ENCODE data around the gene ETV3. TPM values are rescaled to one million over a fixed set of nuclear protein-coding genes. Genes with fewer than 3 reads are reported as not detected.

The ETV3 gene
- total and polyA plus RNA-seq, 2 of the 4 experiments (the other 2 are of a cell fraction), result 6.4 to 14.7 TPM

GRCh38 chr1:157073944-157074685, 64.1 kb downstream of the ETV3 start:
- ChIA-PET CTCF (interaction anchor here (0.5 to 1.6 kb wide), 8 partner anchors 11 to 181 kb away, joined by 3 to 7 read pairs (median 4); no protein-coding TSS in a partner anchor), POLR2A (ENCODE audit: unreplicated experiment) (no interaction called here)
- no peak overlapping the region; the same call in 1 of the 2 replicates for H3K18ac ChIP-seq (ENCODE audit: low read depth, low read length)
- no peak overlapping the region for H3K14ac ChIP-seq (replicated peaks; ENCODE audit: low read depth, low read length)
- H2AK9ac ChIP-seq (replicated peaks; ENCODE audit: low read depth, low read length, poor library complexity), result no peak overlapping the region
- TF ChIP-seq POLR2A (IDR thresholded peaks at IDR 0.05; ENCODE audit: low read depth, low read length) (no peak), ELK1 (IDR thresholded peaks at IDR 0.05; ENCODE audit: borderline replicate concordance, low read depth, low read length) (no peak), RAD21 (IDR thresholded peaks at IDR 0.05; ENCODE audit: low read length) (peak; percentile 59), NFE2L2 (IDR thresholded peaks at IDR 0.05; ENCODE audit: low read depth, low read length) (no peak), SMC3 (IDR thresholded peaks at IDR 0.05; ENCODE audit: low read depth, low read length) (peak; percentile 32), MXI1 (IDR thresholded peaks at IDR 0.05; ENCODE audit: borderline replicate concordance, low read depth, low read length) (no peak), CEBPB (IDR thresholded peaks at IDR 0.05; ENCODE audit: low read depth, low read length) (no peak), BHLHE40 (IDR thresholded peaks at IDR 0.05; ENCODE audit: low read depth, low read length) (no peak), RFX5 (IDR thresholded peaks at IDR 0.05; ENCODE audit: low read depth, low read length) (no peak), MAZ (IDR thresholded peaks at IDR 0.05; ENCODE audit: borderline replicate concordance, low read depth, low read length) (no peak)
- TF ChIP-seq, protein P1, sequence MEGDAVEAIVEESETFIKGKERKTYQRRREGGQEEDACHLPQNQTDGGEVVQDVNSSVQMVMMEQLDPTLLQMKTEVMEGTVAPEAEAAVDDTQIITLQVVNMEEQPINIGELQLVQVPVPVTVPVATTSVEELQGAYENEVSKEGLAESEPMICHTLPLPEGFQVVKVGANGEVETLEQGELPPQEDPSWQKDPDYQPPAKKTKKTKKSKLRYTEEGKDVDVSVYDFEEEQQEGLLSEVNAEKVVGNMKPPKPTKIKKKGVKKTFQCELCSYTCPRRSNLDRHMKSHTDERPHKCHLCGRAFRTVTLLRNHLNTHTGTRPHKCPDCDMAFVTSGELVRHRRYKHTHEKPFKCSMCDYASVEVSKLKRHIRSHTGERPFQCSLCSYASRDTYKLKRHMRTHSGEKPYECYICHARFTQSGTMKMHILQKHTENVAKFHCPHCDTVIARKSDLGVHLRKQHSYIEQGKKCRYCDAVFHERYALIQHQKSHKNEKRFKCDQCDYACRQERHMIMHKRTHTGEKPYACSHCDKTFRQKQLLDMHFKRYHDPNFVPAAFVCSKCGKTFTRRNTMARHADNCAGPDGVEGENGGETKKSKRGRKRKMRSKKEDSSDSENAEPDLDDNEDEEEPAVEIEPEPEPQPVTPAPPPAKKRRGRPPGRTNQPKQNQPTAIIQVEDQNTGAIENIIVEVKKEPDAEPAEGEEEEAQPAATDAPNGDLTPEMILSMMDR (conservative IDR thresholded peaks at IDR 0.05; ENCODE audit: low read depth, low read length), result peak; percentile 59
- H4K5ac ChIP-seq (ENCODE audit: low read depth, low read length), result no peak overlapping the region
- no peak overlapping the region for H3K9ac ChIP-seq (ENCODE audit: low read depth, low read length)
- dilution Hi-C loops (cut with HindIII; ENCODE audit: low sequenced_read_pairs, unreplicated experiment) (no loop called here), in situ Hi-C loops (cut with MboI; ENCODE audit: low sequenced_read_pairs) (no loop called here), intact Hi-C loops (cut with micrococcal nuclease) (loop anchor here (1.0 to 5.0 kb wide), 3 partner anchors 82 to 115 kb away; no protein-coding TSS in a partner anchor)
- peak overlapping the region; percentile 3; the same call in 1 of the 2 replicates for H3K4me2 ChIP-seq (ENCODE audit: low read depth, low read length)
- H2BK120ac ChIP-seq (ENCODE audit: low read depth, low read length), result no peak overlapping the region
- no peak overlapping the region for H3K4me3 ChIP-seq (ENCODE audit: insufficient read depth, low read depth, low read length)
- H2BK15ac ChIP-seq (ENCODE audit: low read depth, low read length), result no peak overlapping the region
- WGBS, 2 experiments (ENCODE audit: extremely low coverage in 2 of 2, insufficient read length in 1 of 2), result 15% methylated on average over 20 of the region's 35 CpGs; no CpG with 5 or more reads in 1 of the 2 experiments
- peak; percentile 92 for ATAC-seq (ENCODE audit: low read depth)
- no peaks in the 10 kb centered on the region for H3K36me3 ChIP-seq (ENCODE audit: control insufficient read depth, insufficient read depth, low read length)
- H4K91ac ChIP-seq (ENCODE audit: insufficient read depth, low read depth, low read length), result no peak overlapping the region
- H2AK5ac ChIP-seq (ENCODE audit: low read depth, low read length), result no peak overlapping the region
- no peak overlapping the region for H4K8ac ChIP-seq (ENCODE audit: low read depth in 2 of 2, low read length in 2 of 2)
- no peaks in the 10 kb centered on the region for H3K9me3 ChIP-seq (ENCODE audit: control insufficient read depth, insufficient read depth, low read length)
- no peak overlapping the region for H3K23ac ChIP-seq (ENCODE audit: low read depth, low read length)
- H2AFZ ChIP-seq (replicated peaks; ENCODE audit: low read length, poor library complexity), result peak overlapping the region; percentile 86
- H4K20me1 ChIP-seq (ENCODE audit: insufficient read depth, low read length), result no peaks in the 10 kb centered on the region
- H3K4ac ChIP-seq (ENCODE audit: low read depth, low read length), result no peak overlapping the region
- no peak overlapping the region for H3K56ac ChIP-seq (ENCODE audit: extremely low read depth, insufficient read depth, low read length)
- H2BK5ac ChIP-seq (ENCODE audit: low read depth, low read length, poor library complexity, severe bottlenecking), result no peak overlapping the region
- H3K9me1 ChIP-seq (ENCODE audit: insufficient read depth, low read length), result no peaks in the 10 kb centered on the region
- H3K27me3 ChIP-seq (ENCODE audit: control insufficient read depth, insufficient read depth, low read length), result peaks cover 22% of the 10 kb centered on the region
- no peak overlapping the region for H3K27ac ChIP-seq (ENCODE audit: insufficient read depth, low read length)
- H3K4me1 ChIP-seq (ENCODE audit: control insufficient read depth, insufficient read depth, low read length), result no peaks in the 10 kb centered on the region
- H3K79me1 ChIP-seq (ENCODE audit: low read depth in 1 of 2, low read length in 2 of 2), result no peaks in the 10 kb centered on the region
- BruUV-seq (replicated peaks), result no TSS peak
- peak; percentile 68 for DNase-seq
- H2BK20ac ChIP-seq (ENCODE audit: low read depth, low read length), result no peak overlapping the region
